Fibroblast of lung (primary cell): ENCODE measurements around the gene YIPF2. TPM values are rescaled to one million over a fixed set of nuclear protein-coding genes. Genes with fewer than 3 reads are reported as not detected.

Experiments used
- DNase-seq, 2 donors: peaks; one replicate each; pipeline versions ENCODE4 v3.0.0 to v3.0.0-alpha.2; 2010; ENCODE audit warnings: low read depth in 2 of 2
- H2AFZ ChIP-seq: 2 replicates; pipeline ENCODE4 v1.5.1; 2012; ENCODE audit warnings: low read length, control low read depth, inconsistent platforms
- H3K27ac ChIP-seq: 2 replicates; pipeline ENCODE4 v1.5.1; 2011; ENCODE audit warnings: low read length, control low read depth; ENCODE audit not compliant: insufficient read depth
- H3K27me3 ChIP-seq: 2 replicates; pipeline ENCODE4 v1.5.1; 2011; ENCODE audit warnings: mild to moderate bottlenecking, low read length; ENCODE audit not compliant: control insufficient read depth, insufficient read depth
- H3K36me3 ChIP-seq: 2 replicates; pipeline ENCODE4 v1.5.1; 2011; ENCODE audit warnings: low read length; ENCODE audit not compliant: control insufficient read depth, insufficient read depth
- H3K4me1 ChIP-seq: 2 replicates; pipeline ENCODE4 v1.5.1; 2011; ENCODE audit warnings: low read length; ENCODE audit not compliant: control insufficient read depth, insufficient read depth; ENCODE audit errors: extremely low read depth
- H3K4me2 ChIP-seq: 2 replicates; pipeline ENCODE4 v1.5.1; 2011; ENCODE audit warnings: low read length, control low read depth; ENCODE audit not compliant: insufficient read depth; ENCODE audit errors: extremely low read depth
- H3K4me3 ChIP-seq, 4 experiments: fragments of 200-600 bp in 1 of 4; sonication (generic) in 1 of 4; replicated peaks in 1 of 4; 2 replicates each; pipeline ENCODE4 v1.5.1; 2011 to 2016; ENCODE audit warnings: low read length in 4 of 4, low read depth in 3 of 4, mild to moderate bottlenecking in 3 of 4, control low read depth in 2 of 4, inconsistent platforms in 1 of 4, mixed read lengths in 1 of 4; ENCODE audit not compliant: insufficient read depth in 1 of 4; ENCODE audit errors: control extremely low read depth in 1 of 4
- H3K79me2 ChIP-seq: 2 replicates; pipeline ENCODE4 v1.5.1; 2012; ENCODE audit warnings: mild to moderate bottlenecking, low read length, inconsistent platforms; ENCODE audit not compliant: control insufficient read depth, insufficient read depth
- H3K9ac ChIP-seq: 2 replicates; pipeline ENCODE4 v1.5.1; 2011; ENCODE audit warnings: mild to moderate bottlenecking, low read length, control low read depth; ENCODE audit not compliant: insufficient read depth
- H3K9me3 ChIP-seq: 2 replicates; pipeline ENCODE4 v1.5.1; 2012; ENCODE audit warnings: low read depth, low read length; ENCODE audit not compliant: control insufficient read depth, insufficient read depth
- H4K20me1 ChIP-seq: 2 replicates; pipeline ENCODE4 v1.5.1; 2011; ENCODE audit warnings: low read length; ENCODE audit not compliant: control insufficient read depth, insufficient read depth; ENCODE audit errors: extremely low read depth
- CTCF ChIP-seq, 2 donors: IDR thresholded peaks in 1 of 2; conservative IDR thresholded peaks in 1 of 2; 1 replicate in 1 of 2; 2 replicates in 1 of 2; pipeline ENCODE4 v1.5.1; 2011 to 2012; ENCODE audit warnings: low read length in 2 of 2, control low read depth in 1 of 2, inconsistent platforms in 1 of 2, low read depth in 1 of 2, mild to moderate bottlenecking in 1 of 2
- EZH2 ChIP-seq: IDR thresholded peaks from 2 replicates; pipeline ENCODE4 v1.5.1; 2012; ENCODE audit warnings: low read length, control low read depth, mild to moderate bottlenecking; ENCODE audit errors: missing control alignments
- polyA plus RNA-seq, 2 donors: library from polyadenylated mRNA; depleted of rRNA in 1 of 2; stranded (reverse) in 1 of 2; unstranded in 1 of 2; fragments of >200 nt; gene quantifications; 2 replicates each; pipeline ENCODE4 v1.2.1, GENCODE V29; 2011 to 2012; ENCODE audit warnings: missing spikeins in 1 of 2
- total RNA-seq: library from RNA; depleted of rRNA; stranded (reverse); fragments of >200 nt; gene quantifications from 2 replicates; pipeline ENCODE4 v1.2.1, GENCODE V29; 2014

Gene YIPF2
- total and polyA plus RNA-seq, 2 donors (not counting 1 experiment from before 2014, with no cell fraction given): 41.5 to 118 TPM

GRCh38 chr19:10918359-10918758 lies 10.1 kb downstream of the YIPF2 start:
- peaks cover 22% of the 10 kb centered on the region for H3K36me3 ChIP-seq
- no peak overlapping the region for H3K4me3 ChIP-seq
- H3K27ac ChIP-seq: no peak overlapping the region
- no peak overlapping the region for H3K9ac ChIP-seq
- H3K27me3 ChIP-seq: no peaks in the 10 kb centered on the region
- DNase-seq: no peak
- H3K4me1 ChIP-seq: peaks cover 13% of the 10 kb centered on the region
- H3K9me3 ChIP-seq: no peaks in the 10 kb centered on the region
- TF ChIP-seq CTCF (conservative IDR thresholded peaks at IDR 0.05 in 1 of 2, IDR thresholded peaks at IDR 0.05 in 1 of 2; ENCODE audit: low read depth in 1 of 2, low read length in 2 of 2) (no peak), EZH2 (no peak)
- no peak overlapping the region for H2AFZ ChIP-seq
- no peaks in the 10 kb centered on the region for H4K20me1 ChIP-seq
- no peaks in the 10 kb centered on the region for H3K79me2 ChIP-seq
- no peak overlapping the region for H3K4me2 ChIP-seq

GRCh38 chr19:10916602-10917001 lies 11.8 kb downstream of the YIPF2 start:
- Histone ChIP-seq H3K4me2 (no peak overlapping the region), H2AFZ (no peak overlapping the region), H3K4me1 (peaks cover 13% of the 10 kb centered on the region), H3K4me3 (no peak overlapping the region), H3K79me2 (no peaks in the 10 kb centered on the region), H4K20me1 (no peaks in the 10 kb centered on the region), H3K27ac (no peak overlapping the region), H3K36me3 (peaks cover 22% of the 10 kb centered on the region), H3K9me3 (no peaks in the 10 kb centered on the region), H3K27me3 (no peaks in the 10 kb centered on the region), H3K9ac (no peak overlapping the region)
- DNase-seq: no peak
- TF ChIP-seq CTCF (conservative IDR thresholded peaks at IDR 0.05 in 1 of 2, IDR thresholded peaks at IDR 0.05 in 1 of 2; ENCODE audit: low read depth in 1 of 2, low read length in 2 of 2) (no peak), EZH2 (no peak)

- peak overlapping the region; percentile 72 for H3K4me2 ChIP-seq
- H3K79me2 ChIP-seq: no peaks in the 10 kb centered on the region
- H3K27me3 ChIP-seq: no peaks in the 10 kb centered on the region
- H4K20me1 ChIP-seq: no peaks in the 10 kb centered on the region
- peak overlapping the region; percentile 13 for H3K9ac ChIP-seq
- H2AFZ ChIP-seq: no peak overlapping the region
- TF ChIP-seq CTCF (conservative IDR thresholded peaks at IDR 0.05 in 1 of 2, IDR thresholded peaks at IDR 0.05 in 1 of 2; ENCODE audit: low read depth in 1 of 2, low read length in 2 of 2) (peak; percentile 25 to 30), EZH2 (no peak)
- DNase-seq: peak; percentile 81 to 89
- peak overlapping the region; percentile 39 for H3K27ac ChIP-seq
- H3K4me3 ChIP-seq: no peak overlapping the region
- H3K9me3 ChIP-seq: no peaks in the 10 kb centered on the region
- peaks cover 13% of the 10 kb centered on the region for H3K4me1 ChIP-seq
- peaks cover 17% of the 10 kb centered on the region for H3K36me3 ChIP-seq
Measured at GRCh38 chr19:10915130-10916091, 13.0 kb downstream of the YIPF2 start.
